NCI-H2029 (cell line): ENCODE results near the gene RAB26.
"Not testable (repeated sequence)": the region's sequence is repeated elsewhere in the genome, so short reads cannot be mapped to it uniquely, and the experiment has no call there.

Experiments used
- DNase-seq: peaks from one replicate; lab custom pipeline; 2025; lab: John Stamatoyannopoulos, UW

The RAB26 gene

GRCh38 chr16:2196162-2196980 is 47.9 kb downstream of the RAB26 start, which contains the start of gene CASKIN1:
CASKIN1 (minus strand) TSS chr16:2196605; CDS start chr16:2196432, 173 bp downstream.
- no peak for DNase-seq

GRCh38 chr16:2196981-2197511 is 48.6 kb downstream of the RAB26 start:
- DNase-seq, result no peak

GRCh38 chr16:2197765-2198164 is 49.3 kb downstream of the RAB26 start:
- DNase-seq, result no peak

GRCh38 chr16:2198283-2198682 is 49.9 kb downstream of the RAB26 start:
- DNase-seq, result no peak

- no peak for DNase-seq
Measured at GRCh38 chr16:2199095-2199494, 50.7 kb downstream of the RAB26 start.

GRCh38 chr16:2199621-2200139 is 51.3 kb downstream of the RAB26 start:
- DNase-seq, result no peak

GRCh38 chr16:2200313-2200712 is 51.9 kb downstream of the RAB26 start:
- no peak for DNase-seq

- DNase-seq, result not testable (repeated sequence)
Measured at GRCh38 chr16:2203119-2203688, 54.8 kb downstream of the RAB26 start.
